Peyer's patch (tissue), 4 donors: Measurements from ENCODE around the gene DCLK1. TPM values are rescaled to one million over a fixed set of nuclear protein-coding genes. Genes with fewer than 3 reads are reported as not detected.

Experiments used
- DNase-seq, 3 donors: peaks; one replicate each; pipeline ENCODE4 v3.0.0-alpha.2; 2017 to 2019
- H3K27ac ChIP-seq, 4 donors: fragments of 200-600 bp; sonication (generic); one replicate each; pipeline ENCODE4 v1.5.1; 2016 to 2019
- H3K27me3 ChIP-seq, 2 donors: fragments of 200-600 bp; sonication (generic); one replicate each; pipeline ENCODE4 v1.5.1; 2019
- H3K36me3 ChIP-seq, 3 donors: fragments of 200-600 bp; sonication (generic); one replicate each; pipeline ENCODE4 v1.5.1; 2016 to 2019
- H3K4me1 ChIP-seq, 4 donors: fragments of 200-600 bp; sonication (generic); one replicate each; pipeline ENCODE4 v1.5.1; 2016 to 2019
- H3K4me3 ChIP-seq, 4 donors: fragments of 200-600 bp; sonication (generic); 1 replicate in 3 of 4; 2 replicates in 1 of 4; pipeline ENCODE4 v1.5.1; 2016 to 2019; ENCODE audit warnings: mild to moderate bottlenecking in 1 of 4
- H3K9me3 ChIP-seq, 4 donors: fragments of 200-600 bp; sonication (generic); one replicate each; pipeline ENCODE4 v1.5.1; 2016 to 2019; ENCODE audit warnings: mild to moderate bottlenecking in 1 of 4
- CTCF ChIP-seq, 6 experiments: fragments of 450-650 bp in 4 of 6; fragments of 200-600 bp in 2 of 6; sonication (generic) in 1 of 6; IDR thresholded peaks; one replicate each; pipeline ENCODE4 v1.5.1; 2017 to 2019; ENCODE audit warnings: antibody characterized with exemption in 6 of 6, mild to moderate bottlenecking in 3 of 6, moderate library complexity in 1 of 6
- POLR2A ChIP-seq, 2 donors: fragments of 450-650 bp; IDR thresholded peaks; one replicate each; pipeline ENCODE4 v1.5.1; 2017; ENCODE audit warnings: antibody characterized with exemption in 2 of 2, mild to moderate bottlenecking in 2 of 2, moderate library complexity in 2 of 2
- total RNA-seq, 4 donors: library from RNA; depleted of rRNA; stranded (reverse); fragments of >200 nt; gene quantifications; one replicate each; pipeline ENCODE4 v1.1.0, GENCODE V29; 2016

The DCLK1 gene
- total RNA-seq, 4 donors from 2014 or later: 3.7 to 23.1 (median 9.1) TPM

- Histone ChIP-seq H3K4me1 (no peaks in the 10 kb centered on the region), H3K27me3 (no peaks in the 10 kb centered on the region), H3K4me3 (no peak overlapping the region), H3K27ac (no peak overlapping the region), H3K36me3 (no peaks in the 10 kb centered on the region), H3K9me3 (no peaks in the 10 kb centered on the region)
- no peak for TF ChIP-seq POLR2A (IDR thresholded peaks at IDR 0.05)
- TF ChIP-seq CTCF (IDR thresholded peaks at IDR 0.05): no peak
- DNase-seq: no peak
Measured at GRCh38 chr13:35850569-35850968, 280.6 kb downstream of the DCLK1 start.

- no peaks in the 10 kb centered on the region for H3K4me1 ChIP-seq
- no peaks in the 10 kb centered on the region for H3K36me3 ChIP-seq
- H3K4me3 ChIP-seq: no peak overlapping the region
- H3K27me3 ChIP-seq: no peaks in the 10 kb centered on the region
- H3K27ac ChIP-seq: no peak overlapping the region
- H3K9me3 ChIP-seq: no peaks in the 10 kb centered on the region
- no peak for TF ChIP-seq POLR2A (IDR thresholded peaks at IDR 0.05)
- TF ChIP-seq CTCF (IDR thresholded peaks at IDR 0.05): no peak
- DNase-seq: no peak
Measured at GRCh38 chr13:35849256-35849644, 281.9 kb downstream of the DCLK1 start.

GRCh38 chr13:35848336-35849255, 282.6 kb downstream of the DCLK1 start:
- H3K27ac ChIP-seq: no peak overlapping the region
- H3K36me3 ChIP-seq: no peaks in the 10 kb centered on the region
- TF ChIP-seq CTCF (IDR thresholded peaks at IDR 0.05) (no peak), POLR2A (IDR thresholded peaks at IDR 0.05) (no peak)
- H3K27me3 ChIP-seq: no peaks in the 10 kb centered on the region
- no peak overlapping the region for H3K4me3 ChIP-seq
- DNase-seq: no peak
- H3K9me3 ChIP-seq: no peaks in the 10 kb centered on the region
- H3K4me1 ChIP-seq: no peaks in the 10 kb centered on the region

- Histone ChIP-seq H3K36me3 (no peaks in the 10 kb centered on the region), H3K4me1 (no peaks in the 10 kb centered on the region), H3K4me3 (no peak overlapping the region), H3K27ac (no peak overlapping the region), H3K9me3 (no peaks in the 10 kb centered on the region), H3K27me3 (no peaks in the 10 kb centered on the region)
- DNase-seq: no peak
- TF ChIP-seq POLR2A (IDR thresholded peaks at IDR 0.05) (no peak), CTCF (IDR thresholded peaks at IDR 0.05) (no peak)
Measured at GRCh38 chr13:35843272-35843671, 287.9 kb downstream of the DCLK1 start.

DNA sequence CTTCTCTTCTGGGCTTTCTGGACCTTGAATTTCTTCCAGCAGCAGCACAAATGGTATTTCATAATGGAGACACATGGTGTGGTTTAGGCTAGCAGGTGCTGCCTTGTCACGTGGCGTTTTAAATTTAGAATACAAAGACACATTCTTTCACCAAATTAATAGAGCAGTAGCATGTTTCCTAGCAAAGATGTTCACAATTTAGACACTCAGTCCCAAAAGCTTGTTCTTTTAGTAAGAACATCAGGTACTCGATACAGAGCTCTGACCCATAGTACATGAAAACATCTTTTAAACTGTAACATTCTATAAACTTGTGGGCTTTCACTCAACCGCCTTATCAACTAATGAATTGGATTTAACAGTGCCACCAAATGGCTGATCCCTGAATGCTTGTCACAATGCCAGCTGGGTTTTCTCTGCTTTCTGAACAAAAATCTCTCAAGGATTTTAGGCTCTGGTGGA, 290.1 kb downstream of the DCLK1 start:
- Histone ChIP-seq H3K27ac (no peak overlapping the region), H3K4me1 (no peaks in the 10 kb centered on the region), H3K27me3 (no peaks in the 10 kb centered on the region), H3K4me3 (no peak overlapping the region), H3K36me3 (no peaks in the 10 kb centered on the region), H3K9me3 (no peaks in the 10 kb centered on the region)
- TF ChIP-seq CTCF (IDR thresholded peaks at IDR 0.05) (no peak), POLR2A (IDR thresholded peaks at IDR 0.05) (no peak)
- no peak for DNase-seq
